Body of pancreas (tissue), 4 donors: Measurements from ENCODE around the gene GLIS1.

Source experiments
- POLR2A ChIP-seq, 3 donors: fragments of 450-650 bp; IDR thresholded peaks; one replicate each; pipeline ENCODE4 v1.6.1; 2016; ENCODE audit warnings: antibody characterized with exemption in 3 of 3, mild to moderate bottlenecking in 2 of 3
- TF ChIP-seq, protein P1 (sequence below), 7 experiments: fragments of 450-650 bp in 4 of 7; fragments of 200-600 bp in 3 of 7; sonication (generic) in 3 of 7; IDR thresholded peaks; one replicate each; pipeline ENCODE4 v1.5.1; 2016 to 2019; ENCODE audit warnings: antibody characterized with exemption in 7 of 7

DNA sequence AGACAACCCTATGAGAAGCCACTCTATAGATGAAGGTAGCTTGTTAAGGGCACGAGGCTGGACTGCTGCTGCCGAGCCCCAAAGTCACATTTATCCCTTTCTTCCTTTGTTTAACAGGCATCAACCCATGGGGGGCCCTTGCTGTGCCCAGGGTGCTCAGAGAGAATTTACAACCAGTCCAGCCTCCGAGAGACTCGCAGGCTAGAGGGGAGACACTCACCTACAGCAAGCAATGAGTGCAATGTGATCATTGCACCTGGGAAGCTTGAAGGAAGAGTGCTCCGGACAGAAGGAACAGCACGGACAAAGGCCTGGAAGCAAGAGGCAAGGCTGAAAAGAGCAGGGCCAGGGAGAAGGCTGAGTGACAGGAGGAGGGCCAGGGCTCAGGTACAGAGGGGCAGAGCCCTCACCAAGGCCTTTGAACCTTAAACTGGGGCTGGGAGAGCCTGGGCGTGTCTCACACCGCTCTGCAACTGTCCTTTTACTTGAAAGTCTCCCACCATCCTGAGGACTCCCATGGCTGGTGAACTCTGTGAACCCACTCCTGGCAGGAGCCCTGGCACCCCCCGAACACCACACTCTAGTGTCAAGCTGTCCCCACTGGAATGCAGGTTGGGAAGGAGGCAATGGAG, 252.5 kb downstream of the GLIS1 start:
- TF ChIP-seq POLR2A (IDR thresholded peaks at IDR 0.05) = no peak
- TF ChIP-seq, protein P1, sequence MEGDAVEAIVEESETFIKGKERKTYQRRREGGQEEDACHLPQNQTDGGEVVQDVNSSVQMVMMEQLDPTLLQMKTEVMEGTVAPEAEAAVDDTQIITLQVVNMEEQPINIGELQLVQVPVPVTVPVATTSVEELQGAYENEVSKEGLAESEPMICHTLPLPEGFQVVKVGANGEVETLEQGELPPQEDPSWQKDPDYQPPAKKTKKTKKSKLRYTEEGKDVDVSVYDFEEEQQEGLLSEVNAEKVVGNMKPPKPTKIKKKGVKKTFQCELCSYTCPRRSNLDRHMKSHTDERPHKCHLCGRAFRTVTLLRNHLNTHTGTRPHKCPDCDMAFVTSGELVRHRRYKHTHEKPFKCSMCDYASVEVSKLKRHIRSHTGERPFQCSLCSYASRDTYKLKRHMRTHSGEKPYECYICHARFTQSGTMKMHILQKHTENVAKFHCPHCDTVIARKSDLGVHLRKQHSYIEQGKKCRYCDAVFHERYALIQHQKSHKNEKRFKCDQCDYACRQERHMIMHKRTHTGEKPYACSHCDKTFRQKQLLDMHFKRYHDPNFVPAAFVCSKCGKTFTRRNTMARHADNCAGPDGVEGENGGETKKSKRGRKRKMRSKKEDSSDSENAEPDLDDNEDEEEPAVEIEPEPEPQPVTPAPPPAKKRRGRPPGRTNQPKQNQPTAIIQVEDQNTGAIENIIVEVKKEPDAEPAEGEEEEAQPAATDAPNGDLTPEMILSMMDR (IDR thresholded peaks at IDR 0.05) = no peak
